Sigmoid colon (tissue), 7 donors: ENCODE measurements around the gene DAAM2. TPM values are rescaled to one million over a fixed set of nuclear protein-coding genes. Genes with fewer than 3 reads are reported as not detected.
A peak's percentile ranks its signal among the peaks of the same experiment; 100 is the strongest.

ENCODE experiments used
- DNase-seq: peaks from one replicate; pipeline ENCODE4 v3.0.0-alpha.2; 2019
- H3K27ac ChIP-seq, 4 donors: fragments of 200-600 bp; sonication (generic); one replicate each; pipeline ENCODE4 v1.5.1; 2016 to 2019; ENCODE audit warnings: mild to moderate bottlenecking in 1 of 4
- H3K27me3 ChIP-seq, 3 donors: fragments of 200-600 bp; sonication (generic); one replicate each; pipeline ENCODE4 v1.5.1; 2019; ENCODE audit warnings: mild to moderate bottlenecking in 1 of 3
- H3K36me3 ChIP-seq, 4 donors: fragments of 200-600 bp; sonication (generic); one replicate each; pipeline ENCODE4 v1.5.1; 2016 to 2019
- H3K4me1 ChIP-seq, 4 donors: fragments of 200-600 bp; sonication (generic); one replicate each; pipeline ENCODE4 v1.5.1; 2017 to 2019
- H3K4me3 ChIP-seq, 4 donors: fragments of 200-600 bp; sonication (generic); one replicate each; pipeline ENCODE4 v1.5.1; 2017 to 2019; ENCODE audit warnings: mild to moderate bottlenecking in 2 of 4, moderate library complexity in 1 of 4
- H3K9me3 ChIP-seq, 4 donors: fragments of 200-600 bp in 3 of 4; sonication (generic) in 3 of 4; one replicate each; pipeline versions ENCODE4 v1.5.1 to v1.6.1; 2013 to 2019
- EP300 ChIP-seq, 4 donors: sonication (generic); formaldehyde crosslinking; IDR thresholded peaks; one replicate each; pipeline ENCODE4 v1.6.1; 2017; ENCODE audit warnings: antibody characterized with exemption in 4 of 4
- POLR2A ChIP-seq, 2 donors: fragments of 450-650 bp; IDR thresholded peaks; one replicate each; pipeline ENCODE4 v1.6.1; 2016; ENCODE audit warnings: antibody characterized with exemption in 2 of 2, mild to moderate bottlenecking in 2 of 2, moderate library complexity in 2 of 2
- POLR2AphosphoS5 ChIP-seq, 4 donors: sonication (generic); formaldehyde crosslinking; IDR thresholded peaks; one replicate each; pipeline ENCODE4 v1.6.1; 2017; ENCODE audit warnings: antibody characterized with exemption in 4 of 4
- WGBS, 2 donors: extraction: QIAGEN DNeasy Blood & Tissue Kit; methylation state at CpG; one replicate each; pipeline ENCODE4 v1.1.7; 2013; 5-methylcytosine and 5-hydroxymethylcytosine counted together
- intact Hi-C: fragments of 100-400 bp; cut with DNase I; formaldehyde crosslinking; loops from one replicate; pipeline ENCODE4 v1.15.1; 2023
- polyA plus RNA-seq, 3 donors: library from polyadenylated mRNA; stranded (reverse); fragments of 200-250 nt; gene quantifications; one replicate each; pipeline ENCODE4 v1.2.3, GENCODE V29; 2013
- total RNA-seq, 4 donors: library from RNA; depleted of rRNA; stranded (reverse); fragments of >200 nt; gene quantifications; one replicate each; pipeline ENCODE4 v1.1.0, GENCODE V29; 2016
- TF ChIP-seq, protein P1 (sequence below), 4 experiments: fragments of 450-650 bp in 3 of 4; fragments of 200-600 bp in 1 of 4; IDR thresholded peaks; one replicate each; pipeline ENCODE4 v1.5.1; 2016 to 2019; ENCODE audit warnings: antibody characterized with exemption in 4 of 4, mild to moderate bottlenecking in 3 of 4, moderate library complexity in 2 of 4
- donor health status: healthy with polysubstance abuse.
- donor health status: Bipolar disorder and iron deficiency.
- donor health status: healthy.

DAAM2 gene
- total and polyA plus RNA-seq, 7 donors = 4.2 to 53.2 (median 23.2) TPM

GRCh38 chr6:39773782-39774181 lies 18.4 kb upstream of the DAAM2 start:
- DNase-seq = no peak
- H3K27me3 ChIP-seq = no peaks in the 10 kb centered on the region
- no peaks in the 10 kb centered on the region for H3K9me3 ChIP-seq
- peaks cover 0 to 38% (median 22%) of the 10 kb centered on the region in 4 donors for H3K4me1 ChIP-seq
- no peak overlapping the region for H3K4me3 ChIP-seq
- peak in 1 of 4 donors; percentile 33 for TF ChIP-seq POLR2AphosphoS5 (IDR thresholded peaks at IDR 0.05)
- TF ChIP-seq, protein P1, sequence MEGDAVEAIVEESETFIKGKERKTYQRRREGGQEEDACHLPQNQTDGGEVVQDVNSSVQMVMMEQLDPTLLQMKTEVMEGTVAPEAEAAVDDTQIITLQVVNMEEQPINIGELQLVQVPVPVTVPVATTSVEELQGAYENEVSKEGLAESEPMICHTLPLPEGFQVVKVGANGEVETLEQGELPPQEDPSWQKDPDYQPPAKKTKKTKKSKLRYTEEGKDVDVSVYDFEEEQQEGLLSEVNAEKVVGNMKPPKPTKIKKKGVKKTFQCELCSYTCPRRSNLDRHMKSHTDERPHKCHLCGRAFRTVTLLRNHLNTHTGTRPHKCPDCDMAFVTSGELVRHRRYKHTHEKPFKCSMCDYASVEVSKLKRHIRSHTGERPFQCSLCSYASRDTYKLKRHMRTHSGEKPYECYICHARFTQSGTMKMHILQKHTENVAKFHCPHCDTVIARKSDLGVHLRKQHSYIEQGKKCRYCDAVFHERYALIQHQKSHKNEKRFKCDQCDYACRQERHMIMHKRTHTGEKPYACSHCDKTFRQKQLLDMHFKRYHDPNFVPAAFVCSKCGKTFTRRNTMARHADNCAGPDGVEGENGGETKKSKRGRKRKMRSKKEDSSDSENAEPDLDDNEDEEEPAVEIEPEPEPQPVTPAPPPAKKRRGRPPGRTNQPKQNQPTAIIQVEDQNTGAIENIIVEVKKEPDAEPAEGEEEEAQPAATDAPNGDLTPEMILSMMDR (IDR thresholded peaks at IDR 0.05) = no peak
- no peak for TF ChIP-seq EP300 (IDR thresholded peaks at IDR 0.05)
- intact Hi-C loops = no loop called here
- peak overlapping the region in 3 of 4 donors; percentile 60 to 79 (median 67) for H3K27ac ChIP-seq
- no peaks in the 10 kb centered on the region for H3K36me3 ChIP-seq
- 92 to 94% methylated on average over 2 of the region's 2 CpGs for WGBS, 2 donors

GRCh38 chr6:39776581-39776980 lies 15.6 kb upstream of the DAAM2 start:
- DNase-seq = no peak
- Histone ChIP-seq H3K9me3 (no peaks in the 10 kb centered on the region), H3K4me3 (no peak overlapping the region), H3K27me3 (no peaks in the 10 kb centered on the region), H3K36me3 (no peaks in the 10 kb centered on the region), H3K27ac (no peak overlapping the region), H3K4me1 (peaks cover 0 to 42% (median 23%) of the 10 kb centered on the region in 4 donors)
- 73 to 74% methylated on average over 2 of the region's 2 CpGs for WGBS, 2 donors
- intact Hi-C loops = no loop called here
- TF ChIP-seq EP300 (IDR thresholded peaks at IDR 0.05) (no peak), POLR2AphosphoS5 (IDR thresholded peaks at IDR 0.05) (no peak), POLR2A (IDR thresholded peaks at IDR 0.05) (no peak)
- TF ChIP-seq, protein P1 (IDR thresholded peaks at IDR 0.05) = no peak

DNA sequence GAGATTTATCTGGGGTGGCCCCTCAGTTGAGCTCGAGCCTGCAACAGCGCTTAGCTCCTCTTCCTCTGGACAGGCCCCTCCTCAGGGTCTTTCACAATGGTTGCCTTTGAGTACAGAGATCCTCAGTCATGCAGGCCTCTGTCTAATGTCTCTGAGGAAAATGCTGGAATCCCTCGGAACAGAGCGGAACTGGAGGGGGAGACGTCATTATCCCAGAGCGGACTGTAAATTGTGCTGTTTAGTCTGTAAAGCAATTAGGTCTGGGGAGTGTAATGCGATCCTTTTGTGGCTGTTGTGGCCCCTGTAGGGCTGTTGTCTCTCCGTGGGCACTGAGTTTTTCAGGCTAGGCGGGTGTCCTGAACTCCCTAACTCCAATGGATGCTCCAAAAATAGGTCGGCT lies 15.0 kb upstream of the DAAM2 start:
- intact Hi-C loops = no loop called here
- no peaks in the 10 kb centered on the region for H3K27me3 ChIP-seq
- peak overlapping the region in 3 of 4 donors; percentile 19 to 61 (median 23) for H3K27ac ChIP-seq
- H3K36me3 ChIP-seq = no peaks in the 10 kb centered on the region
- 71 to 74% methylated on average over 10 of the region's 10 CpGs for WGBS, 2 donors
- DNase-seq = no peak
- no peaks in the 10 kb centered on the region for H3K9me3 ChIP-seq
- no peak for TF ChIP-seq POLR2A (IDR thresholded peaks at IDR 0.05)
- no peak for TF ChIP-seq EP300 (IDR thresholded peaks at IDR 0.05)
- TF ChIP-seq POLR2AphosphoS5 (IDR thresholded peaks at IDR 0.05) = no peak
- TF ChIP-seq, protein P1 (IDR thresholded peaks at IDR 0.05) = no peak
- no peak overlapping the region for H3K4me3 ChIP-seq
- H3K4me1 ChIP-seq = peaks cover 0 to 41% (median 21%) of the 10 kb centered on the region in 4 donors

- DNase-seq = no peak
Measured at GRCh38 chr6:39777661-39778060, 14.5 kb upstream of the DAAM2 start.

More at GRCh38 chr6:39777661-39778060, 14.5 kb upstream of the DAAM2 start:
- Histone ChIP-seq H3K27me3 (no peaks in the 10 kb centered on the region), H3K9me3 (no peaks in the 10 kb centered on the region), H3K27ac (peak overlapping the region in 3 of 4 donors; percentile 19 to 61 (median 23)), H3K4me1 (peaks cover 0 to 36% (median 19%) of the 10 kb centered on the region in 4 donors), H3K4me3 (no peak overlapping the region), H3K36me3 (no peaks in the 10 kb centered on the region)
- TF ChIP-seq POLR2AphosphoS5 (IDR thresholded peaks at IDR 0.05) = no peak
- TF ChIP-seq POLR2A (IDR thresholded peaks at IDR 0.05) = no peak
- TF ChIP-seq, protein P1 (IDR thresholded peaks at IDR 0.05) = no peak
- TF ChIP-seq EP300 (IDR thresholded peaks at IDR 0.05) = no peak
- intact Hi-C loops = no loop called here
- WGBS, 2 donors = 83 to 85% methylated on average over 4 of the region's 4 CpGs
